ENCODE results near the gene PLA2G2C. TPM values are rescaled to one million over a fixed set of nuclear protein-coding genes. Genes with fewer than 3 reads are reported as not detected.

The PLA2G2C gene
- total RNA-seq, 4 donors from 2014 or later, result not detected

- DNase-seq (ENCODE audit: low spot score), result no peak
- TF ChIP-seq, protein P1, sequence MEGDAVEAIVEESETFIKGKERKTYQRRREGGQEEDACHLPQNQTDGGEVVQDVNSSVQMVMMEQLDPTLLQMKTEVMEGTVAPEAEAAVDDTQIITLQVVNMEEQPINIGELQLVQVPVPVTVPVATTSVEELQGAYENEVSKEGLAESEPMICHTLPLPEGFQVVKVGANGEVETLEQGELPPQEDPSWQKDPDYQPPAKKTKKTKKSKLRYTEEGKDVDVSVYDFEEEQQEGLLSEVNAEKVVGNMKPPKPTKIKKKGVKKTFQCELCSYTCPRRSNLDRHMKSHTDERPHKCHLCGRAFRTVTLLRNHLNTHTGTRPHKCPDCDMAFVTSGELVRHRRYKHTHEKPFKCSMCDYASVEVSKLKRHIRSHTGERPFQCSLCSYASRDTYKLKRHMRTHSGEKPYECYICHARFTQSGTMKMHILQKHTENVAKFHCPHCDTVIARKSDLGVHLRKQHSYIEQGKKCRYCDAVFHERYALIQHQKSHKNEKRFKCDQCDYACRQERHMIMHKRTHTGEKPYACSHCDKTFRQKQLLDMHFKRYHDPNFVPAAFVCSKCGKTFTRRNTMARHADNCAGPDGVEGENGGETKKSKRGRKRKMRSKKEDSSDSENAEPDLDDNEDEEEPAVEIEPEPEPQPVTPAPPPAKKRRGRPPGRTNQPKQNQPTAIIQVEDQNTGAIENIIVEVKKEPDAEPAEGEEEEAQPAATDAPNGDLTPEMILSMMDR (IDR thresholded peaks at IDR 0.05), result no peak
- ATAC-seq (ENCODE audit: low FRiP score), result no peak
Observed at GRCh38 chr1:20190256-20191160, 4.2 kb upstream of the PLA2G2C start.

- ATAC-seq (ENCODE audit: low FRiP score), result no peak
- DNase-seq (ENCODE audit: low spot score), result no peak
- TF ChIP-seq, protein P1 (IDR thresholded peaks at IDR 0.05), result no peak
Observed at GRCh38 chr1:20189664-20190063, 3.3 kb upstream of the PLA2G2C start.

DNA sequence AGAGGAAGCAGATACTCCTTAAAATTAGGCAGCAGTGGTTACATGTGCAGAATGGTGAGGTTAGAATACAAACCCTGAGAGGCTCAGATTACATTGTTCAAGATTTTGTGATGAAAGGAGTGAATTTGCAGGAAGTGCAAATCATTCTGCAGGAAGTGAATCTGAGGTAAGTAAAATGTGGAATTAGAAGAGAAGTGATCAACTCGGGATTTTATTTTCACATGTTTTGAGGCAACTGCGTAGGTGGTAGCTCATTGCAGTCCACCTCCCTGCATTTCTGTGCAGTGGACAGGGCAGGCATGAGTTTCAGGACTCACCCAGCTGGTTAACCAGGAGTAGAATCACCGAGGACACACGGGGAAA is 2.1 kb upstream of the PLA2G2C start:
- DNase-seq (ENCODE audit: low spot score), result no peak
- ATAC-seq (ENCODE audit: low FRiP score), result no peak
- TF ChIP-seq, protein P1 (IDR thresholded peaks at IDR 0.05), result no peak

GRCh38 chr1:20187813-20188454 is 1.6 kb upstream of the PLA2G2C start:
- DNase-seq (ENCODE audit: low spot score) (no peak), ATAC-seq (ENCODE audit: low FRiP score) (no peak)
- TF ChIP-seq, protein P1 (IDR thresholded peaks at IDR 0.05), result no peak

DNA sequence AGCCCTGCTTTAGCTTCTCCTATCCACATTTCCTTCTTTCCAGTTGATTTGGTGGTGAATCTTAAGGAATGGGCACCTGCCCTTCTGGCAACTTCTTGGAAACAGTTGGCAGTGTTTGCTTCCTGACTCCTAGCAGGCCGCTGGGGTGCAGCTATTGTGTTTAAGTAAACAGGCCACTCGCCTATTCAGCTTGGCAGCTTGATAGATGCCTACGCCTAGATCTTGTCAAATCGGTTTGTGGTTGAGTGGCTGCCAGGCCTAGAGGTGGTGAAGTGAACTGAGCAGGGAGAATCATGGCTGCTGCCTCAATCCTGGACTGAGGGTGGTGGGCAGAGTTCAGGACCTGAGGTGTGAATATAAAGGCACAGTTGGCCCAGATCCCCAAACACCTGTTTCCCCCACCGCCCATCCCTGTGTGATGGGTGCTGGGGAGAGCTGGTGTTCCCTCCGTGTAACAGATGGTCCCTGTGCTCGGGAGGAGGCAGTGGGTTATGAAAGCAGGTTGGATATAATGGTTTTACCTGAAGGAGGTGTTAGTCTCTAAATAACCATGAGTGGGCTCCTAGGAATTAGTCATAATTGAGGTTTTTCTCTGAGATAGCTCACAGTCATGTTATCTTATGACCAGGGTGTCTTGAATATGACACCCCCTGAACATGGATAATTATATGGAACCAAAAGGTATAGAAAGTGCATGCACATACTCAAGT is 940 bp upstream of the PLA2G2C start:
- DNase-seq (ENCODE audit: low spot score) (no peak), ATAC-seq (ENCODE audit: low FRiP score) (no peak)
- TF ChIP-seq, protein P1 (IDR thresholded peaks at IDR 0.05), result no peak

- TF ChIP-seq, protein P1 (IDR thresholded peaks at IDR 0.05), result no peak
- DNase-seq (ENCODE audit: low spot score) (no peak), ATAC-seq (ENCODE audit: low FRiP score) (no peak)
Observed at GRCh38 chr1:20184997-20185833, 1.1 kb downstream of the PLA2G2C start.
